ENCODE data around the gene EGF.

GRCh38 chr4:109952612-109953011, 39.9 kb downstream of the EGF start:
- TF ChIP-seq GATA2 (IDR thresholded peaks at IDR 0.05; ENCODE audit: low read depth, low read length) (no peak), GATA3 (IDR thresholded peaks at IDR 0.05; ENCODE audit: low read depth, low read length) (no peak)

Measured in SH-SY5Y (cell line).